Activated effector memory CD4-positive, alpha-beta T cell treated with anti-CD3 and anti-CD28 coated beads, Interleukin-2, amount 50 U/mL, for 16 hours (primary cell): ENCODE results near the gene FBXO27.
"Not testable (repeated sequence)": the region's sequence is repeated elsewhere in the genome, so short reads cannot be mapped to it uniquely, and the experiment has no call there.

Source experiments
- DNase-seq: peaks from one replicate; pipeline ENCODE4 v3.0.0-alpha.2; 2020

FBXO27 gene

GRCh38 chr19:39037194-39037593, 4.8 kb upstream of the FBXO27 start:
- no peak for DNase-seq

- no peak for DNase-seq
Measured at GRCh38 chr19:39036581-39036980, 4.2 kb upstream of the FBXO27 start.

DNA sequence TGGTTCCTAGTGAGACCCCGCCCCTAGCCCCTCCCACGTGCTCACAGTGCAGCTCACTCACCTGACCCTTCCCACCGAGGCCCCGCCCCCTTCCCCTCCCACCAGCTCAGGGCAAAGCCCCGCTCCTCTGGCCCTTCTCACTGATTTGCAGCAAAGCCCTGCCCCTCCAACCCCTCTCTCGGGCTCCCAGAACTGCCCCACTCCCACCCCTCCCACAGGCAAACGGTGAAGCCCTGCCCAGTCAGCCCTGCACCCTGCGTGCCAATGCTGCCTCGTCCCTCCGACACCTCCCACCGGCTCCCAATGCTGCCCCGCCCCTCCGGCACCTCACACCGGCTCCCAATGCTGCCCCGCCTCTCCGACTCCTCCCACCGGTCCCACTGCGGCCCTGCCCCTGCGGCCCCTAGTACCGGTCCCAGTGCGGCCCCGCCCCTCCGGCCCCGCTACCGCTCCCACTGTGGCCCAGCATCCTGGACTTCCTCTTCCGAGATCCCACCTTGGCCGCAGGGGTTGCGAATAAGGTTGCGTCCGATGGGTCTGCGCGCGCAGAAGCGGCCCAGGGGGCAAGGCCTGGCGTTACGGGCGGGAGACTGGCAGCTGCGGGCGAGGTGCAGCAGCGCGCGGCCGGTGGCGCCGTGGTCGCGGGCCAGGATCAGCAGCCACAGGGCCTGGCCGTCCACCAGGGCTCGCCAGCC, 834 bp downstream of the FBXO27 start:
- DNase-seq = peak; percentile 92

DNA sequence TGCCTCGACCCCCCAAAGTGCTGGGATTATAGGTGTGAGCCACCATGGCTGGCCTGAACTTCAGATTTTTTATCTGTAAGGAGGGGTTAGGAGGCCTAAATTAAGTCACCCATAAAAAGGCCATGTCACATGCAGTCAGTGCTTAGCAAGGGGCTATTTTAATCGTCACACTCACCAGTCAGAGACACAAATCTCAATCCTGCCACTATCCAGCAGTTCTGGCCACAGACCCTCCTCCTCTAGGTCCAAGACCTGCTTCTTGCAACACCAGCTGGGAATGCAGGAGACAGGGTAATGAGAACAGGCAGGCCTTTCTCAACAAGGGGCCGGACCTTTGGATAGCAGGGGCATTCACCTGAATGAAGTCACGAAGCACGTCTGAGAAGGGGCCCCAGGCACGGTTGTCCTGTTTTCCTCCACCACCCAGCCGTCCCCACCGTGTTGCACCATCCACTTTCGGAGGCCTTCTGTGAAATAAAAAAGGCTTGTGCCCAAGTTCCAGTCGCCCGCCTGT, 1.4 kb downstream of the FBXO27 start:
- DNase-seq = no peak

DNA sequence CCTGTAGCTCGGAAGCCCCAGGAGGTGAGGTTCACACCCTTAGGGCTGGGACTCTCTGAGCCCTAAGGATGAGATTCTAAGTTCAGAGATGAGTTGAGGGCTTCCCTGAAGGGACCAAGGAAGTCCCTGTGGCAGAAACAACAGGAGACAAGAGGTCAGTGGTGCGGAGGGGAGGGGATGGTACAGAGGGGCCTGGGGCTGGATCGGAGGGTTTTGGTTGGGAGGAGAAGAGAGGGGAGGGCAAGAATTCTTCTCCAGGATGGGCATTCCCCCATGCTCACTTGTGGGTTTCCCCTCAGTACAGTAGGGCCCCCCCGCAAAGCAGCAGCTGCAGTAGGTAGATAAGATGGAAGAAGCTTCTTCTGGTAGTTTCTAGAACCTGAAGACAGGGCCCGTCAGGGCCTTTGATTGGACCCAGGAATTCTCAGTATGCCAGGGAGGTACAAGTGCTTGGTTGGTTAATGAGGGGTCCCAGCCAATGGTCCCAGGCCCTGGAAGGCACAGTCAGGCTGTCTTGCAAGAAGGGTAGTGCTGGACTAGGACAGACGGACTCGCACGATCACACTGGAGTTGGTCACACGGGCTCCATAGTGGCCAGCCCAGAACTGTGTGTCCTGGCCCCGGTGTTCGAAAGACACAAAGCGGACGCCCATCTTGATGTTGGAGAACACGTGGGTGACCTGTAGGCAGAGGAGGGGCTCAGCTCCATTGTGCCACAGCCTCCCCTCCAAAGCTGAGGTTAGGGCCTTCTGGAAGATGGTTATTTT, 7.3 kb downstream of the FBXO27 start:
- no peak for DNase-seq

- no peak for DNase-seq
Measured at GRCh38 chr19:39021063-39021462, 11.3 kb downstream of the FBXO27 start.

DNA sequence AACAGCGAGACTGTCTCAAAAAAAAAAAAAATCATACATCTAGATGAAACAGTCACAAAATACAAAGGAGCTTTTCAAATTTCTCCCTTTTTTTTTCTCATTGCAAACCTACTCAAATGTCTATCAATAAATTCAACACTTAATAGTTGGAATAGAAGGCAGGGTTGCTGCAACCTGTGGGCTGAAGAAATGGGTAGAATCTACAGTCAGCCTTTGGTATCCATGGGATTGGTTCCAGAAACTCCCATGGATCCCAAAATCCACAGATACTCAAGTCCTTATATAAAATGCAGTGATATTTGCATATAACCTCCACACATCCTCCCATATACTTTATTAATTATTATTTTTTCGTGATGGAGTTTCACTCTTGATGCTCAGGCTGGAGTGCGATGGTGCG, 14.7 kb downstream of the FBXO27 start:
- no peak for DNase-seq

DNA sequence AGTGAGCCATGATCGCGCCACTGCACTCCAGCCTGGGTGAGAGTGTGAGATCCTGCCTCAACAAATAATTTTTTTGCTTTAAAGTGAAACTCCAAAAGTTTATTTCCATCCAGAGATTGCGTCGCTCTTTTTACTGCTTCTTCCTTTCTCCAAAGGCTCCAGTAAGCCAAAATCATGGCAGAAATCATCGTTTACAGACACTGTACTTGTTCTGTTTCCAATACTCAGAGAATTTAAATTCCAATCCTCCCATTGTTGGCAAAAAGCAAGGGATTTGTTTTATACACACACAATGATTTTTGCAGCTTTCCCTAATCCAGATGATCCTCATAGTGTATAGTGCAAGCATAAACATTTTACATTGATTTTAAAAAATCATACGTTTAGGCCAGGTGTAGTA, 15.3 kb downstream of the FBXO27 start:
- DNase-seq = no peak

DNA sequence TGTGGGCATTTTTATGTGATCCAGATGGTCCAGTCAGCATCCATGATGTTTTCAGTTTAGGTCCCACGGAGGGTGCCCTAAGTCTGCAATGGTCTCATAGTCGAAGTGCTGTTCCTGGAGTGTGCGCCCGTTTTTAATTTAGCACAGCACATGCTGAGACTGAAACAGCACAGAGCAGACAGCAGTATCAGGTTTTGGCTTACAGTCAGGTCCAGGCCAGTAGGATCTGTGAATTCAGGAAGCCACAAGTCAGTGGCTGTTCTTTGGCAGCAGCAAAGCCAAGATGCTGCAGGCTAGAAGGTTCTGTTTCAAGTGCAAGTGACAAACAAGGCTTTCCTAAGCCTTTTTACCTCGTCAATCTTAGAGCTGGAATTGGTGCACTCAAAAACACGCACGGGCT, 18.3 kb downstream of the FBXO27 start:
- DNase-seq = no peak

GRCh38 chr19:39009001-39009400, 23.3 kb downstream of the FBXO27 start:
- DNase-seq = no peak

- DNase-seq = no peak
Measured at GRCh38 chr19:39008137-39008536, 24.2 kb downstream of the FBXO27 start.

- DNase-seq = no peak
Measured at GRCh38 chr19:39007096-39007495, 25.3 kb downstream of the FBXO27 start.

DNA sequence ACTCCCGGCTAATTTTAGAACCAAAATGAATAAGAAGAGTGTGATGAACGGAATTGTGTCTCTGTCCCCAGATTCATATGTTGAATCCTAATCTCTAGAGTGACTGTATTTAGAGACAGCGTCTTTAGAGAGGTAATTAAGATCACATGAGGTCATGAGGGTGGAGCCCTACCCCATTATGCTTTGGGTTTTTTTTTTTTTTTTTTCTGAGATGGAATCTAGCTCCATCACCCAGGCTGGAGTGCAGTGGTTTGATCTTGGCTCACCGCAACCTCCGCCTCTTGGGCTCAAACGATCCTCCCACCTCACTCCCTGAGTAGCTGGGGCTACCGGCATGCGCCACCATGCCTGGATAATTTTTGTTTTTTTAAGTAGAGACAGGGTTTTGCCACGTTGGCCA, 27.9 kb downstream of the FBXO27 start:
- DNase-seq = no peak

DNA sequence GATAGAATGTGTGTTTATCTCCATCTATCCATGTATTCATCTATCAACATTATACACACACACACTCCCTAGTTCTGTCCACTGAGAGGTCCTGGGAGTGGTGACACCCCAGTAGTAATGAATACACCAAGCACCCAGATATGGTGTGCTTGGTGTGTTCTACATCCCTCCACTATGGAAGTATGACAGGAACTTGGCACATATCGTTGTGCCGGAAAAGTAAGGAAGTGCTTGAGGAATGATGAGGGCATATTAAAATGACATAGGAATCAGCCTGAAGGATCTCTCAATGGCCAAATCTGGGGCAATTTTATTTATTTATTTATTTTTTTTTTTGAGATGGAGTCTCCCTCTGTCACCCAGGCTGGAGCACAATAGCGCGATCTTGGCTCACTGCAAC, 28.6 kb downstream of the FBXO27 start:
- no peak for DNase-seq

- no peak for DNase-seq
Measured at GRCh38 chr19:39003188-39003587, 29.2 kb downstream of the FBXO27 start.

DNA sequence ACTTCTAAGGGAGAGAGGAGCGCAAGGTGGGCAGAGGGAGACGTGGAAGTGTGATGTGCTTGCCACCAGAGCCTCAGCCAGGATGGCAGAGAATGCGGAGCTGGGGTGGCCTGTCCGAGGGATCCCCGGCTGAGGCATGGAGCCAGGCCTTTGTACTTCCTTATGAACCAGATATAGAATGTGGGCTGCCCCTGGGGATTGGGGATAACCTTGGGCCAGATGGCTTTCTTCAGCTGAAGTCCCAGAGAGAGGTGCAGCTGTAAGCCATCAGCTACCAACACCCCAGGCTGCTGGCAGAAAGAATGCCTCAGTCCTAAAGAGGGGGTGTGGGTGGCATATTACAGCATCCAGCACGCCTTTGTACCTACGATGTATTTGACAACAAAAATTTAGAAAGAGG, 31.3 kb downstream of the FBXO27 start:
- DNase-seq = no peak

DNA sequence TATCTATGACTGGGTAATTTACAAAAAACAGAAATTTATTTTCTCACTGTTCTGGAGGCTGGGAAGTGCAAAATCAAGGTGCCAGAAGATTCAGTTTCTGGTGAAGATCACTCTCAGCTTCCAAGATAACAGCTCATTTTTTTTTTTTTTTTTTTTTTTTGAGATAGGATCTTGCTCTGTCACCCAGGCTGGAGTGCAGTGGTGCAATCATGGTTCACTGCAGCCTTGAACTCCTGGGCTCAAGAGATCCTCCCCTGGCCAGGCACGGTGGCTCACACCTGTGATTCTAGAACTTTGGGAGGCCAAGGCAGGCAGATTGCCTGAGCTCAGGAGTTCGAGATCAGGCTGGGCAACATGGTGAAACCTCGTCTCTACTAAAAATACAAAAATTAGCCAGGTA, 34.8 kb downstream of the FBXO27 start:
- not testable (repeated sequence) for DNase-seq

DNA sequence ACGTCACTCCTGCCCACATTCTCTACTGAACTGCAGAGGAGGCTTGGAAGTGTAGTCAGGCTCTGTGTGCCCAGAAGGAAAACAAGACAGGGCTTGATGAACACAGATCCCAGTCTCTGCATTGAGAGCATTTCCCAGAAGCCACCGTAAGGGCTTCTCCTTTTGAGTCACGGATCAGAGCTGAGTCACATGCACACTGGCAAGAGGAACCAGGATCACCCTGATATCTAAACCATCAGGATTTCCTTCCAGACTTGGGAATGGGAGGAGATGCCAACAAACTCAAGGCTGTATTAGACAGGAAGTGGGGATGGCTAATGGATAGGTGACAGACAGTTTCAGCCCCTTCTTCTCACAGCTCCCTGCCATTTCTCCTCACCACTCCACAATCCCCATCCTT, 39.1 kb downstream of the FBXO27 start:
- no peak for DNase-seq

DNA sequence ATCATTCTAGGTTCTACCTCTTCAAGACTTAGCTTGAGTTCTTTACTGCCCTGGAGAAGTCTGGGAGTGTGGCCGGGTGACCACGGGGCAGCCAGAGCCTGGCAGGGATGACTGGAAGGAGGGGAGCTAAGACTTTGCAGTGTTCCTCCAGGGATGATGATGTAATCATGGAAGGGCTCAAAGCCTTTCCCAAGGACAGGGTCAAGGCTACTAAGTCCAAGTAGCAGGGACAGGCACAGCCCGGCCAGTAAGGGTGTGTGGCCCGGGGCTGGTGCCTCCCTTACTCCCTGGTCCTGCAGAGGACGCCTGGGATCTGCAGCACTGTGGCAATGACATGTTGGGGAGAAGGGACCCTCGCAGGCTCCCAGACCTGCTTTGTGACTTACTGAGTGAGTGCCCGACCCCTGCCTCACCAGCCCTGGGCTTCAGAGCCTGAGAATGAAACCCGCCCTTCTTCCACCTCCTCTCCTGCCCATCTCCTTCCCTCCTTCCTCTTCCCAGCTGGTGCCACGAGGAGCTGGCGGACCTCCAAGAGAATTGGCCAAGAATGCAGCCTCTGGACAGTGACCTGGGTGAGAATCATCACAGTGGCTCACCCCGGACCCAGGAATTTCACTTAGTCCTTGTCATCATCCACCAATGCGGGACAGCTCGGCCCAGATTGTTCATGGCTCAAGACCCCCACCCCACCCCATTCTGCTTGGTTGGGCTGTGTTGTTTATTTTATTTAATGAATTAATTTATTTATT, 41.2 kb downstream of the FBXO27 start:
- no peak for DNase-seq

DNA sequence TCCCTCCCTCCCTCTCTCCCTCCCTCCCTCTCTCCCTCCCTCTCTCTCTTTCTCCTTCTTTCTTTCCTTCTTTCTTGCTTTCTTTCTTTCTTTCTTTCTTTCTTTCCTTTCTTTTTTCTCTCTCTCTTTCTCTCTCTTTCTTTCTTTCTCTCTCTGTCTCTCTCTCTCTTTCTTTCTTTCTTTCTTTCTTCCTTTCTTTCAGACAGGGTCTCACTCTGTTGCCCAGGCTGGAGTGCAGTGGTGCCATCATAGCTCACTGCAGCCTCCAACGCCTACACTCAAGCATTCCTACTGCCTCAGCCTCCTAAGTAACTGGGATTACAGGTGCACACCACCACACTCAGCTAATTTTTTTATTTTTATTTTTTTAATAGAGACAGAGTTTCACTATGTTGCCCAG, 42.7 kb downstream of the FBXO27 start:
- DNase-seq = not testable (repeated sequence)

- no peak for DNase-seq
Measured at GRCh38 chr19:38989066-38989605, 43.2 kb downstream of the FBXO27 start.

DNA sequence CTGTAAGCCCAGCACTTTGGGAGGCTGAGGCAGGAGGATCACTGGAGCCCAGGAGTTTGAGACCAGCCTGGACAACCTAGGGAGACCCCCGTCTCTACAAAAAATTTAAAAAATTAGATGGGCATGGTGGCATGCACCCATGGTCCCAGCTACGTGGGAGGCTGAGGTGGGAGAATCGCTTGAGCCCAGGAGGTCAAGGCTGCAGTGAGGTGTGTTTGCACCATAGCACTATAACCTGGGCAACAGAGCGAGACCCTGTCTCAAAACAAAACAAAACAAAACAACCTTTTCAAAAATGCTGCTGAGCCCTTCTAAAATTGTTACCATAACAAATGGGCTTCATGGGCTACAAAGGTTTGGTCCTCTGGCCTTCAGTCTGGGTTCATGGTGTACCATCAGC, 43.7 kb downstream of the FBXO27 start:
- DNase-seq = not testable (repeated sequence)

GRCh38 chr19:38987745-38988144, 44.6 kb downstream of the FBXO27 start:
- not testable (repeated sequence) for DNase-seq
